OCI-LY3 (cell line): ENCODE measurements around the gene RSPH3.

ENCODE experiments used
- EZH2phosphoT487 ChIP-seq: fragments of 200-600 bp; shearing (Covaris generic); IDR thresholded peaks from 2 replicates; pipeline ENCODE4 v1.6.1; 2018; ENCODE audit warnings: antibody characterized with exemption, mixed run types, low read depth
- TF ChIP-seq, protein P1 (sequence below): fragments of 200-600, 300-600 bp; sonication (generic); IDR thresholded peaks from 2 replicates; pipeline ENCODE4 v1.5.1; 2014; ENCODE audit warnings: antibody characterized with exemption, low read length, low read depth

DNA sequence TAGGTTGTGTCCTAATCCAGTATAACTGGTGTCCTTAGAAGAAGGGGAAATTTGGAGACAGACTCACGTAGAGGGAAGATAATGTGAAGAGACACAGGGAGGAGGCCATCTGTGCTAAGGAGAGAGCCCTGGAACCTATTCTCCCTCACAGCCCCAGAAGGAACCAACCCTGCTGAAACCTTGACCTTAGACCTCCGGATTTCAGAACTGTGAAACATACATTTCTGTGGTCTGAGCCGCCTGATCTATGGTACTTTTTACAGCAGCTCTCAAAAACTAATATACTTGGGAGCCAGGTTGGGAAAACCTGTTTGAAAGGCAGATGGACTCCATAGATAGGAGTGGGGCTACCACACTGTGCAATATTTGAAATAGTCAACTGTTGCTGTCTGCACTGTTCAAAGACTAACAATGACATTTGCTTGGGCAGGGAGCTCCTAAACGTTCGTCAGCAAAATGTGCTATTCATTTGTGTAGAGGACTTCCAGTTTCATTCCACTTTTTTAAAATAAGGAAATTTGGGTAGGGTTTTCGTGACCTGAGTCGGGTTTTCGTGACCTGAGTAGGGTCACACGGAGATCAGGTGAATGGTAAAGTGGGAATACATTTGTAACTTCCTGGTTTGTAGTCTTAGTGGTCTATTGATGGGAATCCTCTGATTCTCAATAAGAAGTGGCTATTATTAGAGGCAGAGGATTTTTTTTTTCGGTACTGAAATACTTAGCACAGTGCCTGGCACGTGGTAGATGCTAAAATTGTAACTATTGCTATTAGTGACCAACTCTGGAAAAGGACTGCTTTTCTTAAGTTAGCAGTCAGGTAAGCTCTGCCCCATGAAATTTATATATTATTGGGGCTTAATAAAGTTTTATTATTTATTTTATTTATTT, 33.4 kb upstream of the RSPH3 start:
- TF ChIP-seq, protein P1, sequence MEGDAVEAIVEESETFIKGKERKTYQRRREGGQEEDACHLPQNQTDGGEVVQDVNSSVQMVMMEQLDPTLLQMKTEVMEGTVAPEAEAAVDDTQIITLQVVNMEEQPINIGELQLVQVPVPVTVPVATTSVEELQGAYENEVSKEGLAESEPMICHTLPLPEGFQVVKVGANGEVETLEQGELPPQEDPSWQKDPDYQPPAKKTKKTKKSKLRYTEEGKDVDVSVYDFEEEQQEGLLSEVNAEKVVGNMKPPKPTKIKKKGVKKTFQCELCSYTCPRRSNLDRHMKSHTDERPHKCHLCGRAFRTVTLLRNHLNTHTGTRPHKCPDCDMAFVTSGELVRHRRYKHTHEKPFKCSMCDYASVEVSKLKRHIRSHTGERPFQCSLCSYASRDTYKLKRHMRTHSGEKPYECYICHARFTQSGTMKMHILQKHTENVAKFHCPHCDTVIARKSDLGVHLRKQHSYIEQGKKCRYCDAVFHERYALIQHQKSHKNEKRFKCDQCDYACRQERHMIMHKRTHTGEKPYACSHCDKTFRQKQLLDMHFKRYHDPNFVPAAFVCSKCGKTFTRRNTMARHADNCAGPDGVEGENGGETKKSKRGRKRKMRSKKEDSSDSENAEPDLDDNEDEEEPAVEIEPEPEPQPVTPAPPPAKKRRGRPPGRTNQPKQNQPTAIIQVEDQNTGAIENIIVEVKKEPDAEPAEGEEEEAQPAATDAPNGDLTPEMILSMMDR: no peak
- no peak for TF ChIP-seq EZH2phosphoT487
